NCI-H82 (cell line): Measurements from ENCODE around the gene KCNAB2.
A peak's percentile ranks its signal among the peaks of the same experiment; 100 is the strongest.

ENCODE experiments used
- DNase-seq: peaks from one replicate; lab custom pipeline; 2025; lab: John Stamatoyannopoulos, UW

The KCNAB2 gene

DNA sequence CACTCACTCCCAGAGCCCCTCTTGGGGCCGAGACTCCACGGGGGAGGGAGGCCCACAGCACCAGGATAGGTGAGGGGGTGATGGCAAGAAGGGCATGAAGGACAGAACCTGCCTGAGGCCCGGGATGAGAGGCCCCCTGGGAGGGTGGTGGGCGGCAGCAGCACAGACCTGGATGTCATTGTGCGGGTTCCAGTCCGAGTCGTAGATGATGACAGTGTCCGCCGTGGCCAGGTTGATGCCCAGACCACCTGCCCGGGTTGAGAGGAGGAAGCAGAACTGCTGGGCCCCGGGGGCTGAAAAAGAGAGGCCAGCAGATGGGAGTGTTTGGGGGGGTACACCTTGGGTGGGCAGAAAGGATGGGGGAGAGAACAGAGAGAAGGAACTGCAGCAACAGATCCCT lies 84.3 kb downstream of the KCNAB2 start:
- DNase-seq = no peak

DNA sequence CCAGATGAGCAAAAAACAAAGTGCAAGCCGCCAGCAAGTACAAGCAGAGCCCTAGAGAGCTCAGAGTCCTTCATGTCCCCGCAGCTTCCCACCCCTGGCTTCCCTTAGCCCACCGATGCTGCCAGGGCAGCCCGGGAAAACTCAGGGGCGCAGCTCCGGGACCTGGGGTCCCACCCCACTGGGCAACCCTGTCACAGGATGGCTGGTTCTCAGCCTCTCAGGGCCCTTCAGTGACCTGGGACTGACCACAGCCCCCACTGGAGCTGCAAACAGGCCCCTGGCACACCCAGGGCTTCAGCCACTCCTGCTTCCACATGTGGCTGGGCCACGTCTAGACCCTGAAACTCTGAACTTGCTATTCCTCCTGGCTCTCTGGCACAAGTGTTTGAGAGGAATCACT lies 84.9 kb downstream of the KCNAB2 start:
- DNase-seq = no peak

DNA sequence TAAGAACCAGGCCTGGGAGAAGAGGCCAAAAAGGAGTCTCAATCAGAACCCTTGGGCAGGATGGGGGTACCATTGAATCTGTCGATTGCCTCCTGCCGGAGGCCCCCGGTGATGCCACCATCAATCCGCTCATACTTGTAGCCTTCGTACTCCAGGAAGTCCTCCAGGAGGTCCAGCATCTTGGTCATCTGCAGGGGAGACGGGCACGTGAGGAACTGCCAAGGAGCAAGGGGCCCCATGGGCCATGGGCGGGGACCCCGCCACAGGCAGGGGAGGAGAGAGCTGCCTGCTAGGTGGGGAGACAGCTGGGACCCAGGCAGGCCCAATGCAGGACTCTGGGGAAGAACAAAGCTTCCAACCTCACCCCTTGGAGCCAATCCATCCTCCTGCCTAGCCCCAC lies 85.9 kb downstream of the KCNAB2 start:
- no peak for DNase-seq

DNA sequence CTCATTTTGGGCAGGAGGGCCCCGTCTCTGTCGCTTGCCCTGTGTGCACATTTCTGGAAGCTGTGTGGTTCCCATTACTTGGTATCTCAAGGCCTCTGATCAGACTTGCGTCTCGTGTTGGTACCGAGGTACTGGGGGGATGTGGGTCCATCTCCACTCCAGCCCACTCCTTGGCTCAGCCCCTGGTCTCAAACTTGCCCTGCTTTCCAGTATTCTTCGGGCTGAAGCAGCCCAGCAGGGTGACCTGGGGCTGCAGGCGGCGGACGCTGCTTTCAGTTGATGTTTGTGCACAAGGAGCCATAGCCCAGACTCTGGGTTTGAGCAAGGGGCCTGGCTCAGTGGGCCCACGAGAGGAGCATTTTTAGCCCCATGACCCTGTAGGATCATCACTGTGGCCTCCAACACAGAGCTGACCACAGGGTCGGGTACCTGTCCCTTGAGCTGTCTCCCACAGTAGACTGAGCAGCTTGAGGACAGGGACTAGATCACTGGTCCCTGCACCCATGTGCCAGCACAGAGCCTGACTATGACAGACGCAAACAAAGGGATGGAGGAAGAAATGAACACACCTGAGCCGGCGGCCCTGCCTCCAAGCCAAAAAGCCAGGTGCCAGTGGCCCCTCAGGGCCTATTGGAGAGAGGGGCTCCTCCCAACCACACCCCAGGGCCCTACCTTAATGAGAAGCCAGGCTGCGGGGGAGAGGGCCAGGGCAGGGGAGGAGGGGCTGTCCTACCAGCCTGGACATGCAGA lies 87.6 kb downstream of the KCNAB2 start:
- no peak for DNase-seq

DNA sequence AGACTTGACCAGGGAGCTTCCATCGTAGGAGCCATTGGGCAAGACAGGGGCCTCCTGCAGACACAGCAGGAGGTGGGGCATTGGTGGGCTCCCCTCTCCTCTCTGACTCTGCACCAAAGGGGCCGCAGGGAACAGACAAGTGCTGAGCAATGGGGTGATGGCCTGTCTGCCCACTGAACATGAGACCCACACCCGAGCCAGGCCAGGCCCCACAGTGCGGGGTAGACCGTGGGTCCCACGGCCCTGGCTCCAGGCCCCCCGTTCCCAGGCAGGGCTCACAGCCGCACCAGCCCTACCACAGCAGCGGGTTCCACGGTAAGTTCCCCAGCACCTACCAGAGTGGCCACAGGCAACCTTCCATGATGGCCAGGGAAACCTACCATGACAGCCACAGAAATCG lies 88.5 kb downstream of the KCNAB2 start:
- no peak for DNase-seq

DNA sequence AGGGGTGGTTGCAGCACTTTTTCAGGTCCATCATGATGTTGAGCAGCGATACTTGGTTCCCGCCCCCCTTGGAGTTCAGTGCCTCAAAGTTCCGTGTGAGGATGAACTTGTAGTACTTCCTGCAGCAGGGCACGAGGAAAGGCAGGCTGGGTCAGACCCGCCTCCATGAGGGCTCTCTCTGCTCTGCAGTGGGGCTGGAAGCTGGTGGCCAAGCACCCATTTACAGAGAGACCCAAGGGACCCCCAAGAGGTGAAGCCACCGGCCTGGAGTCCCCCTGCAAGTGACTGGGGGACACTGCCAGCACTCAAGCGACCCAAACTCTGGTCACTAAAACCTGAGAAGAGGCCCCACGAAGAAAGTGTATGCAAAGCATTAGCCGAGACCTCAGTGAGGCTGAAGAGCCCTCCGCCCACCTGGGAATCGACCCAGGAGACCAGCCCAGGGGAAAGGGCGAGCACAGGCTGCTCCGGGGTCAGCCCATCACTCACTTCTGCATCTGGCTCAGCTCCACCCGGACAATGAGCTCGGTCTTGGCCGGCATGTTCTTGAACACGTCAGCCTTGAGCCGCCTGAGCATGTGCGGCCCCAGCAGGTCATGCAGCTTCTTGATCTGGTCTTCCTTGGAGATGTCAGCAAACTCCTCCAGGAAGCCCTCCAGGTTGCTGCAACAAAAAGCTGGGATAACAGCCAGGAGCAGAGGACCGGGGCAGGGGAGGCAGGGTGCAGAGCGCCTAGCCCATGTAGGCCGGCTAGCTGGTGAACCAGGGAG lies 89.2 kb downstream of the KCNAB2 start:
- no peak for DNase-seq

- no peak for DNase-seq
Observed at GRCh38 chr1:6136516-6137220, 91.0 kb downstream of the KCNAB2 start.

DNA sequence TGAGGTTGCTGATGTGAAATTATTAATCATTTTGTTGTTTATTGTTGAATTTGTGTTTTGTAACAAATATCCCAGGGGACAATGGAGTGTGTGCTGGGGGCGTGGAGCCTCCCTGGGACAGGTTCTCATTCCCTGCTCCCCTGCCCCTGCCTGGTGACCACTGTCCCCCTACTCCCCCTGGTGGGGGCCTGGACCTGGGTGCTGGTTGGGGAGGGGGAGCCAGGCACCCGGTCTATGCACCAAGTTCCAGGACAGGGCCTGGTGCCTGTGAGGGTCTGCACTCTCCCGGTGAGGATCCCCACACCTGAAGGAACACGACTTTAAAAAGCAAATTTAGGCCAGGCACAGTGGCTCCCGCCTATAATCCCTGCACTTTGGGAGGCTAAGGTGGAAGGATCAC lies 92.1 kb downstream of the KCNAB2 start:
- no peak for DNase-seq

DNA sequence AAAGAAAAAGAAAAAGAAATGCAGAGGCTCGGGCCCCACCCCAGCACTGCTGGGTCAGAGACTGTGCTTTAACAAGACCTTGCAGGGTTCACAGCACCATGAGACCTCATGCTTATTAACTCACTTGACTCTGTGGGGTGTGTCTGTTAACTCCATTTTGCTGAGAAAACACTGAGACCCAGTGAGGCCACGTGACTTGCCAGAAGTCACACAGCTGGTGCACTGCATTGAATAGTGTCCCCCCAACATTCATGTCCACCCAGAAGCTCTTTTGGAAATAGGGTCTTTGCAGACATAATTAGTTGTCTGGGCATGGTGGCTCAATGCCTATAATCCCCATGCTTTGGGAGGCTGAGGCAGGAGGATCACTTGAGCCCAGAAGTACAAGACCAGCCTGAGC lies 94.7 kb downstream of the KCNAB2 start:
- DNase-seq = no peak

DNA sequence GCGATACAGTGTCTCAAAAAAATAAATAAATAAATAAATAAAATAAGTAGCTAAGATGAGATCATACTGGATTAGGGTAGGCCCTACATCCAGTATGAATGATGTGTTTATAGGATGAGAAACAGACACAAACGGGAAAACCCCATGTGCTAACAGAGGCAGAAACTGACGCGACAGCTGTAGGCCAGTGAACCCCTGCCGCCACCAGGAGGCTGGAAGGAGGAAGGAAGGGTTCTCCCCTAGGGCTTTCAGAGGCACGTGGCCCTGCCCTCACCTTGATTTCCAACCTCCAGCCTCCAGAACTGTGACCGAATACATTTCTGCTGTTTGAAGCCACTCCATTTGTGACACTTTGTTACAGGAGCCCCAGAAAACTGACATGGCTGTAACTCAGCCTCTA lies 95.9 kb downstream of the KCNAB2 start:
- peak; percentile 51 for DNase-seq

DNA sequence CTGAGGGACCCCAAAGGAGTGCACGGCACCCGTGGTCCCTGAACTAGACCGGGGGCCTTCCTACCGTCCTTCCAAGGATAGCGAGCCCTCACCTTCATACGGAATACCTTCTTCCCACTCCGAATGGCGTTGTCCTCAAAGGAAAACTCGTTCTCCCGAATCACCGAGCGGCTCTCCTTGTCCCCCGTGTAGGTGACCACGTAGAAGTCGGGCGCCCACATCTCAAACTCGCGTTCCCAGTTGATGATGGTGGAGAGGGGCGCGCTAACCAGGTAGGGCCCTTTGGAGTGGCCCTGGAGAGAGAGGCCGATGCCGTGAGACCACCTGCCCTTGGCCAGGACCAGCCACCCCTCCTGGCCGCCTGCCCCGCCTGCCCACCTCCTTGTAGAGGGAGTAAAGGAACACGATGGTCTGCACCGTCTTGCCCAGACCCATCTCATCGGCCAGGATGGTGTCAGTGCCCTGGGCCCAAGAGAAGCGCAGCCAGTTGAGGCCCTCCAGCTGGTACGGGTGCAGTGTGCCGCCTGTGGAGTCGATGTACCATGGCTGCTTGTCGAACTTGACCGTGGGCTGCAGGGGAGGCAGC lies 96.4 kb downstream of the KCNAB2 start:
- no peak for DNase-seq

GRCh38 chr1:6142734-6143133 lies 97.0 kb downstream of the KCNAB2 start:
- no peak for DNase-seq

- no peak for DNase-seq
Observed at GRCh38 chr1:6143395-6143794, 97.7 kb downstream of the KCNAB2 start.

- DNase-seq = no peak
Observed at GRCh38 chr1:6144175-6144574, 98.5 kb downstream of the KCNAB2 start.

DNA sequence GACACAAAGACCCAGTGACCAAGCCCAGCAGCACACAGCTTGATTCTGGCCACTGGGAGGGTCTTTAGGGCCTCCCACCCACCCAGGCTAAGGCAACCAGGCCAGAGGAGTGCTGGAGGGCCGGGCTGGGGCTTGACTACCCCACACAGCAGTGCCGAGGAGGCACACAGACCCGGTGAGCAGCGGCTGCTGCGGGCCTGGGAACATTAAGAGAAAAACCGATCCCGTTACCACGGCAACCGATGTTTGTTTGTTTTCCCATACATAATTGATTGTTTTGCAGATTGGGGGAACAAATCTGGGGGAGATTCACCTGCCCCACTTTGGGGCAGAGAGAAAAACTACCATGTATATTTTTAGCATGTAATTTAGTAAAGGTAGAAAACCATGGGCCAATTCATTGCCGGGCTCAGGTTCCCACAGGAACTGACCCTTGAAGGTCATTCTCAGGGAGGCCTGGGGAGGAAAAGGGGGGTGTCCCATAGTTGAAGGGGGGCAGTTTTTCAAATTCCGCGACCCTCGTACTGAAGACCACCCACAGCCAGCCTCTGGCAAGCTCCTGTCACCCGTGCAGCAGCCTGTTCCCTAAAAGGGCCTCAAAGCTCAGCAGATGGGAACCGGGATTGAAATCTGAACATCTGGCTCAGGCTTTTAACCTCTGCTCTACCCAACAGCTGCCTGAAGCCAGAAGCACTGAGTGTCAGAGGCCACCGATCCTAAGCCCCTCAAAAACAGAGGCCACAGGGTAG lies 99.1 kb downstream of the KCNAB2 start:
- peak; percentile 53 for DNase-seq

DNA sequence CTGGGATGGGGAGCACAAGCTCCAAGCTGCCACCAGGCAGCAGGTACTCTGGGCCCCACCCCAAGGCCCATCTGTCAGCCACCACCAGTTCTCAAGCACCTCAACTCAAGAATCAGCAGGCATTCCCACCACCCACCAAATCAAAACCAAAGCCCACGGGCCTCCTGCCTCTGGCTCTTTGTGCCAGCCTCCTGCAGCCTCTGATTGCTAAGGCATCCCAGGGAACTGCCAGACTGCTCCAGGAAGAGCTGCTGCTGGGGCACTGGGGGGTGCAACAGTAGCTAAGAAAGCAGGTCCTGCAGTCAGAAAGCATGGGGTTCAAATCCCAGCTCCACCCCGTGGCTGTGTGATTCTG lies 99.7 kb downstream of the KCNAB2 start:
- no peak for DNase-seq

DNA sequence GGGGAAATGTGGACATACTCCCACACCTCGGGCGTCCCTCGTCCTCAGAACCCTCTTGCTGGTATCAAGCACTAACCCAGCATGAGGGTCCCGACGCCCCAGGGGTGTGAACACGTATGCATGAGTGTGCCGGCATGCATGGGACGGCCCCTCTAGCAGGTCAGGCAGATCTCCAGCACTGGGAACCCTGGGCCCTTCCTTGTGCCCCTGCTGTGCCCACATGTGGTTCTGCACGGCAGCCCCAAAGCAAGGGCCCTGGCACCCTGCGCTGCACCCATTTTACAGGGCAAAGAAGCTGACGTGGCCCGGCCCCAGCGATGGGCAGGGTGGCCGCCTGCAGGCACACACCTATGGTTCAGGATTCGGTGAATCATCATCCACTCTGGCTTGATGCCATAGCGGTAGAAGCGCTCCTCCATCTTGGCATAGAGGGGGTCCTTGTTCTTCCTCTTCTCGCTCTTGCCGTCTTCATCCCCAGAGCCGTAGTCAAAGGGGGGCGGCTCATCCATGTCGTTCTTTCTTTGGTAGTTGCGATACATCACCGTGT lies 100.2 kb downstream of the KCNAB2 start:
- DNase-seq = no peak

DNA sequence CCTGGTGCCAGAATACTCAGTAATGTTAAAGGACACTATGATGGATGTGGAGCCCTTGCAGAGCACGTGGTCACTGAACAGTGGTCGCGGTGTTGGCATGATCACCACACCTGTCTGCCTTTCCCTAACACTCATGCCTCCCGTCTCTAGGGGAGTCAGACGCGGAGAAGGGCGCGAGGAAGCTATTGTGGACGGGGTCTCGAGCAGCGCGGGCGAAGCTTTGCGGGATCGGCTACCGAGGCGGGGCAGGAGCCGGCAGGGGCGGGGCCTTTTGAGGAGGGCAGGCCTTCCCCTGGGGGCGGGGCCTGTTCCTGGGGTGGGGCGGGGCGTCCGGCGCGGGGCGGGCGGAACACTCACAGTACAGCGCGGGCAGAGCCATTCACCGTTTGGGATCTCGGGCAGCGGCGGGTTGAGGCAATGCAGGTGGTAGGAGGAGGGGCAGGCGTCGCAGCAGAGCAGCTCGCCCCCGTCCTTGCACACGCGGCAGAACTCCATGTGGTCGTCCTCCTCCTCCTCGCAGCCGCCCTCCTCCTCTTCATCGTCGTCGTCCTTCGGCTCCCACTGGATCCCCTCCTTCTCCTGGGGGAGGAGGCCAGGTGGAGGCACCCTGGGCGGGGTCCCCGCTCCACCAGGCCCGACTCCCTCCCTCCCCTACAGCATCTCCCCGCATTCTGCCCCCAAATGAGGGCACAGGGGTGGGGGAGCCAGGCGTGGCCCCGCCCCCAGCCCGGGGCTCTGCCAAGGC lies 103.0 kb downstream of the KCNAB2 start:
- DNase-seq = peak; percentile 90

- no peak for DNase-seq
Observed at GRCh38 chr1:6149597-6149996, 103.9 kb downstream of the KCNAB2 start.

- DNase-seq = no peak
Observed at GRCh38 chr1:6150006-6150938, 104.6 kb downstream of the KCNAB2 start.
